Right ventricle myocardium inferior (tissue), 1 donor: ENCODE results near the gene LRATD1. TPM values are rescaled to one million over a fixed set of nuclear protein-coding genes. Genes with fewer than 3 reads are reported as not detected.

Experiments
- ATAC-seq: fragments of 200-7000 bp; cut with Tn5 transposase; one replicate; pipeline ENCODE4 v1.9.1; 2020; ENCODE audit warnings: mild to moderate bottlenecking, moderate library complexity
- DNase-seq: peaks from one replicate; pipeline ENCODE4 v3.0.0; 2021; ENCODE audit errors: missing footprints
- intact Hi-C: fragments of 100-400 bp; cut with DNase I; formaldehyde crosslinking; loops from one replicate; pipeline ENCODE4 v1.11.0; 2022
- total RNA-seq: library from RNA; stranded (reverse); fragmentation: NEBNext Ultra II Directional; extraction: Animal tissue kit (Norgen Biotek cat#: 25700); gene quantifications from one replicate; pipeline ENCODE4 v1.2.1, GENCODE V29; 2021
- donor health status: DM: no; HTN: yes; CAD: no; lungs with severe emphysema.

LRATD1 gene
- total RNA-seq, 1 donor from 2014 or later = 2.5 TPM

- no peak for ATAC-seq
- intact Hi-C loops = no loop called here
- DNase-seq = no peak
Observed at GRCh38 chr2:14678761-14679160, 46.2 kb downstream of the LRATD1 start.

DNA sequence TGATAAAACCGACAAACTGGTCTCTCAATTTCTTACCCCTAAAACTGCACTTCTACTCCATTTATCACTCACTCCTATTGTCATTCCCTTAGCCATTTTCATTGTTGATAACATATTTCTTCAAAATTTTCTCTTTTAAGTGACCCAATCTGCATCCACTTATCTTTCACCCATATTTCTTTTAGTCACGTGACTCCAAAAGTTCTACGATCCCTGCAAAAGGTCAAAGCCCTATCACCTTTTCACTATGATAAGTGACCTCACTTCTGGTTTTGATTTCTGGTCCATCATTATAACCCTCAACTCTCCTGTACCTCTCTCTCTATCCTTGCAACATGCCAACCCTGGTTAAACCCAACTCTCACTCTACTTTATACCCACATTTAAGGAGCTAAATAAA, 49.1 kb downstream of the LRATD1 start:
- DNase-seq (no peak), ATAC-seq (no peak)
- intact Hi-C loops = no loop called here
